HG02943 (cell line): Measurements from ENCODE around the gene CBX6.
"Not testable (repeated sequence)": the region's sequence is repeated elsewhere in the genome, so short reads cannot be mapped to it uniquely, and the experiment has no call there.

Source experiments
- ATAC-seq: cut with Tn5 transposase; IDR thresholded peaks from one replicate; pipeline ENCODE4 v1.9.1; 2021; ENCODE audit warnings: mild to moderate bottlenecking, low read depth, moderate library complexity; ENCODE audit not compliant: unreplicated experiment

CBX6 gene

DNA sequence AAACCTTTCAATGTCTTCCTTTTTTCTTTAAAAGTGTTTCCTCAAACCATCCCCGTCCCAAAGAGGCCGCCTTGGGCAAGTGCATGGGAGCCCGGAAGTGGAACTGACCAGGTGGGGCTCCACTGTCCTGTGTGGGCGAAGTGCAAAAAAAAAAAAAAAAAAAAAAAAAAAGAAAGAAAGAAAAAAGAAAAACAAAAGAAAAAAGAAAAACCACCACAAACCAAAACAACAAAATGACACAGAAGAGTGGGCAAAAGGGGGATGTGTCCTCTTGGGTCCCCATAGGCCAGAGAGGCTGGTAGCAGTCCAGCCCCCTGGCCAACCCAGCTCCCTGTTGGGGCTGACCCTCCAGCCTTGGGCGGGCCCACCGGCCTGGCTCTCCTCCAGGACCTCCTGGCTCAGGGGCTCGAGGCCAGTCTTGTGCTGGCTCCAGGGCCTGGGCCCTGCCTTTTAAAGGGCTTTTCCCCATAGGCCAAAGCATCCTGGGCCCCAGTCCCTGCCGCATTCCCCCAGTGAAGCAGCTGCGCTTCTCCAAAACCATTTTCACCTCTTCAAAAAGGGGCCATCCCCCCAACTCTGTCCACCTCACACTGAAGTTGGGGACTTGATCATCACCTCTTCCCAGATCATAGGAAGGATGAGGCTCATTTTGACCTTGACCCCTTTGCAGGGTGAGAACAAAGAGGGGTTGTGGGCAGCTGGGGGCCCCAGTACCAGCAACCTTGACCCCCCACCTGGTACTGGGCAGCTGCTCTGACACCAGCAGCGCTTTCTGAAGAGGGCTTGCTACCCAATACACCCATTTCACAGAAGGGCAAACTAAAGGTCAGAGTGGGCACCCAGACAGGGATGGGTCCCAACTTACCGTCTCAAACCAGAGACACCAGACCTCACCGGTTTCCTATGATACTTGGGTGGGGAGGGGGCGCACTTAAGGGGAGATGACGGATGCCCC, 9.4 kb downstream of the CBX6 start:
- ATAC-seq, result no peak

GRCh38 chr22:38861927-38862326, 10.1 kb downstream of the CBX6 start:
- no peak for ATAC-seq

DNA sequence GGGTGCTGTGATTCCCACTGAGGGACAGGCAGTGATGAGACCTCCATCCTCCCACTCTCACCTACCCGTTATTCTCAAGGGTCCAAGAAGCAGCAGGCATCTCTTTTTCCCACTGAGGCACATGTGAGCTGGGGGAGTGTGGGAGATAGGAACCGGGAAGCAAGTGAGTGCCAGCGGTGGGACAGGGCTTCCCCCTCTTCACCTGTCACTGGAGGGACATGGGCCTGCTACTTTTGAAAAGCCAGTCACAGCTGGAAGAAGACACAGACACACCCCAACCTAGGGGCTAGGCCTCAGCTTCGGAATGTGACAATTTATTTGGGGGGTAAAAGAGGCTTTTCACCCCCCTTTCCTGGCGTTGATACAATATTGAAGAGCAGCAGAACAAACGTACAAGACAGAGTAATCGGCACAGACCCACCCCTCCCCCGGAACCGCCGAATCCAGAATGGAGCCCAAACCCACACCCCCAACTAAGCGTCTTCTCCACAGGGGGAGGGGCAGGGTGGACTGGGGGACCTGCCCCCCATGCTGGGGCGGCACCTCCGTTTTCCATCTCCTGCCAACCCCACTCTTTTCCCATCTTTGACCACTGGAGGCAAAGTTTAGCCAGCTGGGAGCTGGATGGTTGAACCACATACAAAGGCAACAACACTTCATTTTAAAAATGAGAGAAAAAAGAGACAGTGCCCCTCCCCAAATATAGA, 10.7 kb downstream of the CBX6 start:
- no peak for ATAC-seq

DNA sequence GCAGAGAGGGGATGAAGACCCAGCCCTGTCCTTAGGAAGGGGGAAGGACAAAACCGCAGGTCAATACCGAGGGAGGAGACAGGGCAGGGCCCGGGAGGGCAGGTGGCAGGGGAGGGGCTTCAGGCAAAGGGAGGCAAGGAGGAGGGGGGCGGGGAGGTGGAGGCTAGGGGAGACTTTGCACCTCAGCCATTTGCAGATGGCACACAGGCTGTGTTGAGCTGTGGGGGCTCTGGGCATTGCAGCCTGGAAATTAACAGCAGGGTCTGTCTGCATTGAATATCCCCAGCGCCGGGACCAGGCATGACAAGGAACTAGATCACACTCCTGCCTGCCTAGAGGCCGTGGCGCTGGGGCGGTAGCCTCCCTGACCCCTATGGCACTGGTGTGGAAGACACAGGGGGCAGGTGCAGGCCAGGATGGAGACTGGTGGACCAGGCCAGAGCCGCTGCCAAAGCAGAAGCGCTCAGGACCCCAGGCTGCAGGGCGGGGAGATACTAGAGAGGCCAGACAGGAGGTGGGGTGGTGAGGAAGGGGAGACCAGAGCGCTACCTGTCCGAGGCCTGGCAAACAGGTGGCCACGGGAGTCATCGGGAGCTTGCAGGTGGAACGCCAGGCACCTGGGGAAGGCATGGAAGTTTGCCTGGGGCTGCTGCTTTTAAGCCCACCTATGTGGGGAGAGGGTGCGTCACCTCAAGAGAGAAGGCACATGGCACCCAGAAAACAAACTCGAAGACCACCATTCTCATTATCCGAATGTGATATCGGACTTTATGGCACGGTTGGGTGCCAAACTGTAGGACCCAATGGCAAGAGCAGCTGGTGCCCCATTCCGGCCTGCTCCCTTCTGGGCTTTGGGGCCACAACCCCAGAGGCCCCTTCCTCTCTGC, 11.5 kb downstream of the CBX6 start:
- no peak for ATAC-seq

DNA sequence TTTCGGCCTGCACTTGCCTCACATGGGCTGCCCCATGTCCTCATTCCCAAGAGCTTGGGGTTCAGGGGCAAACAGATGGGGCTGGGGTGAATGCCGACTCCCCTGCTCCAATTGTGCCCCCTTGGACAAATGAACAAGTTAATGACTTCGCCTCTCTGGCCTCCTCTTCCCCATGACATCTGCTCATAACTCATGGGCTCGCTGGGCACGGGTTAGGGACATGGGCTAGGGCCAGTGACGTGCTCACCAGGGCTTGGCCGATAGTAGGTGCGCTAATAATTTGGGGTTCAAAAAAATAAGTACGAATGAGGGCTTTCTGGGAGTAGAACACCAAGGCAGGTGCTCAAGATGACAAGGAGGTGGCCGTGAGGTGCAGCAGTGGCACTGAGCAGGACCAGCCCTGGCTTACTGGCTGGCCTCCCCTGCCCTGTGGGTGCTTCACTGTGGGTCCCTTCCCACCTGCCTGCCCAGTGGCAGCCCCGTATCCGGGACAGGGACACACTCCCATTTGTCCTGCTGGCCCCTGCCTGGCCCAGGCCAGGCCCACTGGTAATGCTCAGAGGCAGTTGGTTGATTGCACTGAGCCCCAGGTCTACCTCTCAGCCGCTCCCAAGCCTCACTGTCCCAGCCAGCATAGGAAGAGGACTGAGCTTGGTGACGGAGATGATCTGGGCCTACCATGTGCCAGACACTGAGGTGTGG, 12.3 kb downstream of the CBX6 start:
- ATAC-seq, result no peak

GRCh38 chr22:38858492-38858891, 13.5 kb downstream of the CBX6 start:
- no peak for ATAC-seq

DNA sequence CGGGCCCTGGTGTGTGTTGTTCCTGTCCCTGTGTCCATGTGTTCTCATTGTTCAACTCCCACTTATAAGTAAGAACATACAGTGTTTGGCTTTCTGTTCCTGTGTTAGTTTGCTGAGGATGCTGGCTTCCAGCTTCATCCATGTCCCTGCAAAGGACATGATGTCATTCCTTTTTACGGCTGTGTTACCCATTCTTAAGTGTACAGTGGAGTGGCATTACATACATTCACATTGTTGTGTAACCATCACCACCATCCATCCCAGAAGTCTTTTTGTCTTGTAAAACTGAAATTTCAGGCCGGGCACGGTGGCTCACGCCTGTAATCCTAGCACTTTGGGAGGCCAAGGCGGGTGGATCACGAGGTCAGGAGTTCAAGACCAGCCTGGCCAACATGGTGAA, 17.5 kb downstream of the CBX6 start:
- not testable (repeated sequence) for ATAC-seq

DNA sequence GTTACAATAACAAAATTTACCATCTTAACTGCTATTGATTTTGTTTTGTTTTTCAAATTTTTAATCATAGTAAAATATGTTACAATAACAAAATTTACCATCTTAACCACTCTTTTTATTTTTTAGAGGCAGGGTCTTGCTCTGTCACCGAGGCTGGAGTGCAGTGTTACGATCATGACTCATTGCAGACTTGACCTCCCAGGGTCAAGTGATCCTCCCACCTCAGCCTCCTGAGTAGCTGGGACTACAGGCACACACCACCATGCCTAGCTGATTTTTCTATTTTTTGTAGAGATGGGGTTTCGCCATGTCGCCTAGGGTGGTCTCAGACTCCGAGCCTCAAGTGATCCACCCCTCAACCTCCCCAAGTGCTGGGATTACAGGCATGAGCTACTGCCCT, 18.1 kb downstream of the CBX6 start:
- ATAC-seq, result not testable (repeated sequence)

- ATAC-seq, result no peak
Observed at GRCh38 chr22:38853196-38853651, 18.8 kb downstream of the CBX6 start.

DNA sequence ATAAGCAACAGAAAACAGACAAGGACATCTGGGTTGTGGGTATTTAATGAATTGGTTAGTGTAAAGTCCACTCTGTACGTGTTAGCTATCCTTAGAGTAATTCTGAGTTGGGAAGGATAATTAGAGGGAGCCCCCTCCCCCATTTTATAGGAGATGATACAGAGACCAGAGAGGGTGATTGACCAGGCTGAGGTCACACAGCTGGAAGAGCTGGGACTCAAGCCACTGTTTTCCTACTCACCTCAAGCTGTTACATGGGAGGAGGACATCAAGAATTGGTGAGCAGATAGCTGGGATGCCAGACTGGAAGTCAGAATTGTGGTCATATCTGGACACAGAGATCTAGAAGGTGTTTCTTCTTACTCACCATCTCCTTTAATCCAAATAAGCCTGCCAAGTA, 19.5 kb downstream of the CBX6 start:
- no peak for ATAC-seq

DNA sequence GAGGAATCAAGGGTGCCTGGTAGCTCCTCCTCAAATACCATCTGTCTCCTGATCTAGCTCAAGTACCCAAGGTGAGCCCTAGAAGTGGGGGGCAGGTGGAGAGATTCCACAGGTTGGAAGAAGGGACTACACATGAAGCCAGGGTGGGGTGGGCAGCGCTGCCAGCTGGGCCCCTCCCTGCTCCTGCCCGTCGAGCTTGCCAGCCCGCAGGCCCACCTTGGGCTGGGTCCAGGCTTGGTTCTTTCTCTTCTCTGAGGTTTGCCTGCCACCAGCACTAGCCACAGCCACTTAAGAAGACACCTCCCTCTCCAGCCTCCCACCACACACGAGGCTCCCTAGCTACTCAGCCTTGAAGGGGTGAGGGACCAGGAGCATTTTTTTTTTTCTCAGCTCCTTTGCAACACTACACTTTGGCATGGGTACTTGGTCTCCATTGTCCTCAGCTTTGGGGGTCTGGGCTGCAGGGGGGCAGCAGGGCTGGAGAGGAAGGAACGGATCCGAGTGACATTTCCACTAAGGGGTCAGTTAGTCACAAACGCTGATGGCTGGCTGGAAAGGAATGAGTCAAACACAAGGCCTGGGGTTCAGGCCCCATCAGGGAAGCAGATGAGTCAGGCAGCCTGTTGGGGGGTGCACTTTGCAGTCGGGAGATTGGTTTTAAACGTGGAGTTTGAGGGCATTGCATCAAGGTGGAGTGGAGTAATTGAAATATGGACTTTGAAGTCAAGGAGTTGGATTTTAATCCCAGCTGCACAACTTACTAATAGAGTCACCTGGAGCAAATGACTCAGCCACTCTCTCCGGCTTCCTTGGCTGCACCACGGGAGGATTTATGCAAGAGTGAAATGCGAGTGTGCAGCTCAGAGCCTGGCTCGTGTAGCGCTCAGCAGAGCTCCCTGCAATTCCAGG, 20.8 kb downstream of the CBX6 start:
- ATAC-seq, result no peak

DNA sequence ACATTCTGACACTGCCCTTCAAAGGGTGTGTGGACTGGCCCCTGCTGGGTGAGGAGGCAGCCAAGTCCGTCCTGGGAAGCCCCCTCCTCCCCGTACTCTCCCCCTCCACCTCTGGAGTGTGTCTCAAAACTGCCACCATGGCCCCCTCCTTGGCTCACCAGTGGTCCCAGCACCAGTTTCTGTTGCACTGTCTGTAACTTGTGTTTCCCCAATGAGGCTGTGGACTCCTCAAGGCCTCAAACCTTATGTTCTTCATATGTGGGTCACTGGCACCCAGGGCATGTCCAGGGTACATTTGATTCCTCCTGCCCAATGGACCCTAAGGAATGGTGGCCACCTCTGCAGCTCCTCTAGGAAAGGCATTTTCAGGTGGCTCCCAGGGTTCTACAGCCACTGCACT, 21.6 kb downstream of the CBX6 start:
- ATAC-seq, result no peak

DNA sequence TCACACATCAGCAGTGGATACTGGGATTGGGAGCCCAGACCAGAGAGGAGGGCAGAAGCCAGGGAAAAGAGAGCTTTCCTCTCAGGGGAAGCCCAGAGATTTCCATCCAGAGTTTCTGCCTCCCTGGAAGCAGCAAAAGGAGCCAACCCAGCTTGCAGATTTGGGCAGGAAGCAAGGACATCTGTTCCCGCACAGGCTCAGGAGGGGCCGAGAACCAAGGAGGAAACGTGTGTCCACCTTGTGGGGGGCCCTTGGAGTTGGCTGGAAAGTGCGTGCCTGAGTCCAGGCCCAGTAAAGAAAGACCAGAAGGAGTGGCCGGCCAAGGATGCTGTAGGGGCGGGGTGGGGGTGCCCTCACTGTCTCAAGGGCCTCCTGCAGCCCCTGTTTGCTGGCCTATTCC, 22.2 kb downstream of the CBX6 start:
- ATAC-seq, result no peak

- ATAC-seq, result no peak
Observed at GRCh38 chr22:38846412-38846811, 25.6 kb downstream of the CBX6 start.

- no peak for ATAC-seq
Observed at GRCh38 chr22:38845004-38845740, 26.8 kb downstream of the CBX6 start.

DNA sequence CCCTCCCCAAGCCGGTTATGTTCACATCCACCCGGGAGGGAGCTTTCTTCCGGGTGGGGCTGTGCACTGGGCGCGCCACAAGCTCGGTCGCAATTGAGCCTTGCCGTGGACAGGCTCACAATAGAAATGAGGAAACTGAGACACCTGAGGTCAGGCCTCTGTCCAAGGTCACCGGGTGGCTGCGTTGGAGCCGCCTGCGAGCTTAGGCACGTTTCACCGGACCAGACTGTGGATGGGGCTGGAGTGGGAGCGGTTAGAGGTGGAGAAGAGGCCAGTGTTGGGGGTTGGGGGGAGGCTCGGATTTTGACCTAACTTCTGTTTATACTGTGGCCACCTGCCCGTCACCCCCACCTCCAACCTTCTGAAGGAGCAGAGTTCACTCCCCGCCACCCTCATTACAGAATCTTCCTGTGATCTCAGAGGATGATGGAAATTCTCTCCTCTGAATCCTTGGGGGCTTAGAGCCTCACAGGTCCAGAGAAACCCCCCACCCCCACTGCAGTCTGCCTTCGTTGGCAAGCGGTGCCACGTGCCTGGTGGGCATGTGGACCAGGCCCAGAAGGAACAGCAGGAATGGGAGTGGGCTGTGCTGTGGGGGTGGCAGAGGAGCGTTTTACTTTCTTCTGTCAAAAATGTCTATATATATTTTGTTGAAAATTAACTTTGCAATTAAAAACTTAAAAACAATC, 27.6 kb downstream of the CBX6 start:
- ATAC-seq, result no peak

DNA sequence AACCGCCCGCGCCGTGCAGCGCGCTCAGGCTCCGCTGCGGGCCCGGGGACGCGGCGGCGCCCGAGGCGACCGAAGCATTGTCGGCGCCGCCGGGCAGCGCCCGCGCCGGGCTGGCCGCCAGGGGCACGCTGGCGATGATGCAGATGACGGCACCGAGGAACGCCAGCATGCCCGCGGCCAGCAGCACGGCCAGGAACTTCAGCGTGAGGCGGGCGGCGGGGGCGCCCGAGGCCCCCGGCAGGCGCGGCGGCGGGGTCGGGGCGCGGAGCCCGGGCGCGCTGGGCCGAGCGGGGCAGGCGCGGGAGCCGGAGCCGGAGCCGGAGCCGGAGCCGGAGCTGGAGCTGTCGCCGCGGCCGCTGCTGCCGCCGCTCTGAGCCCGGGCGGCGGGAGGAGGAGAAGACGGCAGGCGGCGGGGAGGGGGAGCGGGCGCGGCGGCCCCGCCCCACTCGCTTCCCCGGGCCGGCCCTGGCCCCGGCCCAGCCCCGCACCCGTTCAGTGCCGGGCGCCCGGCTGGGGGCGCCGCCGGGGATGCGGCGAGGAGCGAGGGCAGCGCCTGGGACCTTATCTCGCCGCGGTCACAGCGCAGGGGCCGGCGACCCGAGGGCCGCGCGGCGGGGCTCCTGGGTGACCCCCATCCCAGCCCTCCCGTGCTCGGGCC, 28.2 kb downstream of the CBX6 start, which contains the start of gene NPTXR:
Gene NPTXR, minus strand, starts transcription at position 372 of the 658 bp plus-strand sequence.
- no peak for ATAC-seq
